ENCODE results near the gene ABCC2.

Gene ABCC2

GRCh38 chr10:99740933-99741559, 41.4 kb upstream of the ABCC2 start:
- H3K9me3 ChIP-seq (replicated peaks; ENCODE audit: insufficient read depth, low read length): no peaks in the 10 kb centered on the region
- no peak for DNase-seq
- peaks cover 9% of the 10 kb centered on the region; the same call in 1 of the 2 replicates for H3K79me2 ChIP-seq (ENCODE audit: low read length)
- H3K4me1 ChIP-seq (ENCODE audit: low read length): no peaks in the 10 kb centered on the region
- H3K9ac ChIP-seq (ENCODE audit: low read length): no peak overlapping the region
- no peak for TF ChIP-seq EZH2 (optimal IDR thresholded peaks at IDR 0.05; ENCODE audit: low read depth, low read length)
- TF ChIP-seq CTCF (IDR thresholded peaks at IDR 0.05; ENCODE audit: low read length): no peak
- TF ChIP-seq EZH2phosphoT487 (IDR thresholded peaks at IDR 0.05; ENCODE audit: low read length): no peak
- no peak overlapping the region for H2AFZ ChIP-seq (ENCODE audit: low read length)
- H3K4me2 ChIP-seq (ENCODE audit: low read depth, low read length): no peak overlapping the region
- H4K20me1 ChIP-seq (ENCODE audit: insufficient read depth, low read length): no peaks in the 10 kb centered on the region
- H3F3A ChIP-seq (ENCODE audit: insufficient read depth, low read length): no peaks in the 10 kb centered on the region
- H3K4me3 ChIP-seq (ENCODE audit: low read length): no peak overlapping the region
- peaks cover 20% of the 10 kb centered on the region for H3K36me3 ChIP-seq (replicated peaks; ENCODE audit: insufficient read depth, low read length)
- H3K27me3 ChIP-seq (replicated peaks; ENCODE audit: insufficient read depth, low read length): no peaks in the 10 kb centered on the region
- no peaks in the 10 kb centered on the region for H3K9me2 ChIP-seq (replicated peaks; ENCODE audit: insufficient read depth, low read length)
- H3K27ac ChIP-seq (ENCODE audit: low read length): no peak overlapping the region

- no peaks in the 10 kb centered on the region for H3K27me3 ChIP-seq (replicated peaks; ENCODE audit: insufficient read depth, low read length)
- H3K4me3 ChIP-seq (ENCODE audit: low read length): no peak overlapping the region
- no peaks in the 10 kb centered on the region for H4K20me1 ChIP-seq (ENCODE audit: insufficient read depth, low read length)
- peaks cover 9% of the 10 kb centered on the region; the same call in 1 of the 2 replicates for H3K79me2 ChIP-seq (ENCODE audit: low read length)
- H3K4me1 ChIP-seq (ENCODE audit: low read length): no peaks in the 10 kb centered on the region
- no peak overlapping the region for H3K9ac ChIP-seq (ENCODE audit: low read length)
- DNase-seq: no peak
- no peak overlapping the region for H2AFZ ChIP-seq (ENCODE audit: low read length)
- no peaks in the 10 kb centered on the region for H3F3A ChIP-seq (ENCODE audit: insufficient read depth, low read length)
- TF ChIP-seq CTCF (IDR thresholded peaks at IDR 0.05; ENCODE audit: low read length): no peak
- TF ChIP-seq EZH2 (optimal IDR thresholded peaks at IDR 0.05; ENCODE audit: low read depth, low read length): no peak
- TF ChIP-seq EZH2phosphoT487 (IDR thresholded peaks at IDR 0.05; ENCODE audit: low read length): no peak
- no peaks in the 10 kb centered on the region for H3K9me2 ChIP-seq (replicated peaks; ENCODE audit: insufficient read depth, low read length)
- H3K9me3 ChIP-seq (replicated peaks; ENCODE audit: insufficient read depth, low read length): no peaks in the 10 kb centered on the region
- no peak overlapping the region for H3K27ac ChIP-seq (ENCODE audit: low read length)
- no peak overlapping the region for H3K4me2 ChIP-seq (ENCODE audit: low read depth, low read length)
- H3K36me3 ChIP-seq (replicated peaks; ENCODE audit: insufficient read depth, low read length): peaks cover 22% of the 10 kb centered on the region
These were observed 40.2 kb upstream of the ABCC2 start for GRCh38 chr10:99742254-99742653.

- no peak overlapping the region for H3K9ac ChIP-seq (ENCODE audit: low read length)
These were observed 39.7 kb upstream of the ABCC2 start for GRCh38 chr10:99742701-99743100.

More at GRCh38 chr10:99742701-99743100, 39.7 kb upstream of the ABCC2 start:
- no peaks in the 10 kb centered on the region for H4K20me1 ChIP-seq (ENCODE audit: insufficient read depth, low read length)
- no peak for DNase-seq
- H3K4me3 ChIP-seq (ENCODE audit: low read length): no peak overlapping the region
- no peak overlapping the region for H3K27ac ChIP-seq (ENCODE audit: low read length)
- H3F3A ChIP-seq (ENCODE audit: insufficient read depth, low read length): no peaks in the 10 kb centered on the region
- no peaks in the 10 kb centered on the region for H3K4me1 ChIP-seq (ENCODE audit: low read length)
- H3K27me3 ChIP-seq (replicated peaks; ENCODE audit: insufficient read depth, low read length): no peaks in the 10 kb centered on the region
- TF ChIP-seq CTCF (IDR thresholded peaks at IDR 0.05; ENCODE audit: low read length) (no peak), EZH2phosphoT487 (IDR thresholded peaks at IDR 0.05; ENCODE audit: low read length) (no peak), EZH2 (optimal IDR thresholded peaks at IDR 0.05; ENCODE audit: low read depth, low read length) (no peak)
- H2AFZ ChIP-seq (ENCODE audit: low read length): no peak overlapping the region
- H3K79me2 ChIP-seq (ENCODE audit: low read length): peaks cover 9% of the 10 kb centered on the region; the same call in 1 of the 2 replicates
- no peaks in the 10 kb centered on the region for H3K9me2 ChIP-seq (replicated peaks; ENCODE audit: insufficient read depth, low read length)
- no peak overlapping the region for H3K4me2 ChIP-seq (ENCODE audit: low read depth, low read length)
- peaks cover 20% of the 10 kb centered on the region for H3K36me3 ChIP-seq (replicated peaks; ENCODE audit: insufficient read depth, low read length)
- H3K9me3 ChIP-seq (replicated peaks; ENCODE audit: insufficient read depth, low read length): no peaks in the 10 kb centered on the region

Data from MM.1S (cell line).